ENCODE measurements around the gene CSRP1. TPM values are rescaled to one million over a fixed set of nuclear protein-coding genes. Genes with fewer than 3 reads are reported as not detected.
"Not testable (repeated sequence)": the region's sequence is repeated elsewhere in the genome, so short reads cannot be mapped to it uniquely, and the experiment has no call there.

CSRP1 gene
- polyA plus RNA-seq, 3 donors, result 96.0 to 310 (median 278) TPM

GRCh38 chr1:201538612-201539551 lies 32.0 kb upstream of the CSRP1 start, which contains the start of gene NAV1:
NAV1 (plus strand) TSS chr1:201539127; CDS start chr1:201622885, 83,758 bp downstream.
- 0 to 2% (median 1%) methylated on average over 76 to 93 of the region's 93 CpGs for WGBS, 3 donors
- peak within 1 kb of the TSS; percentile 75 for H3K27ac ChIP-seq (ENCODE audit: low read depth, low read length)

DNA sequence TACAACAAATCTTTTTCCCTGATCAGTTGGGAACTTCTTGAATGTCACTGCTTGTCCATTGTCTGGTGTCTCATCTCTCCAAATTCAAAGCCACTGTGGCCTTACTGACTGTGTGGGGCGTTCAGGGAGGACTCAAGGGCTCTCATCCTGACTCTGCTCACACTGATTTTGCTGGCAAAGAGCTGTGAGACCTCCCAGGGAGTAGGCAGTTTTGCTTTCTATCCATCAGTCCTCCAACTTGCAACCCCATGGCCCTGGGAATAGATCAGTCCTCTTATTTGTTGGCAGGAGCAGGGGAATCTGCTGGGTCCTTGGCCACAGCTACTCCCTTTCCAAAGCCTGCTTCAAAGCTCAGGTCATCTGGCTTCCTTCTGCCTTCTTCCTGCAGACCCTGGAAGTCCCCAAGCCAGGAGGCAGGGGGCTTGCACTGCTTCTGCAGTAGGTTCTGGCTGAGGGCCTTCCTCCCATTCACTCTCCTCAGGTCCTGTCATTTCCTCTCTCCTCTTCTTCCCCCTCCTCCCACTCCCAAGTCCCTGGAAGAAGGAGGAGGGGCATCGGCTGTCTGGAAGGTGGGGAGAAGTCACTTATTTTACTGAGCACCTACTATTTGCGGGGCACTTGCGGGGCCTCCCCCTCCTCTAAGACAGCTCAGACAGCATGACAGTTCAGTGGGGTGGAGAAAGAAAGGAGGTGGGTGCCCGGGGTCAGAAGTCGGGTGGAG lies 31.1 kb upstream of the CSRP1 start:
- H3K27ac ChIP-seq (ENCODE audit: low read depth, low read length), result no peak overlapping the region
- WGBS, 3 donors, result 18 to 44% (median 27%) methylated on average over 6 of the region's 6 CpGs

DNA sequence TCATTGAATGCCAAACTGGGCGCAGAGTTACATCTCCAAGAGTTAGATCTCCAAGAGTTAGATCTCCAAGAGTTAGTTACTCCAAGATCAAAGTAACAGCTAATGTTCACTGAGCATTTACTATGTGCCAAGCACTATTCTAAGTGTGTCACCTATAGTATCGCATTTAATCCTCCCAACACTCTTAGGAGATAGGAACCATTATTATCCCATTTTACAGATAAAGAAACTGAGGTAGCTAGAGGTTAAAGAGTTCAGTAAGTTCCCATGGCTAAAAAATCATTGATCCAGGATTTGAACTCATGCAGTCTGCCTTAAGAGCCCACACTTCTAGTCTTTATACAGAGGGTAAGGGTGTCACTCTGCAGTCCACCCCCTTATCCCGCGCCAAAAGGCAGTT lies 30.5 kb upstream of the CSRP1 start:
- H3K27ac ChIP-seq (ENCODE audit: low read depth, low read length), result no peak overlapping the region
- 97 to 98% (median 98%) methylated on average over 4 of the region's 4 CpGs for WGBS, 3 donors

GRCh38 chr1:201537028-201537427 lies 30.1 kb upstream of the CSRP1 start:
- H3K27ac ChIP-seq (ENCODE audit: low read depth, low read length), result no peak overlapping the region
- WGBS, 3 donors, result 79 to 84% (median 80%) methylated on average over 2 of the region's 2 CpGs

DNA sequence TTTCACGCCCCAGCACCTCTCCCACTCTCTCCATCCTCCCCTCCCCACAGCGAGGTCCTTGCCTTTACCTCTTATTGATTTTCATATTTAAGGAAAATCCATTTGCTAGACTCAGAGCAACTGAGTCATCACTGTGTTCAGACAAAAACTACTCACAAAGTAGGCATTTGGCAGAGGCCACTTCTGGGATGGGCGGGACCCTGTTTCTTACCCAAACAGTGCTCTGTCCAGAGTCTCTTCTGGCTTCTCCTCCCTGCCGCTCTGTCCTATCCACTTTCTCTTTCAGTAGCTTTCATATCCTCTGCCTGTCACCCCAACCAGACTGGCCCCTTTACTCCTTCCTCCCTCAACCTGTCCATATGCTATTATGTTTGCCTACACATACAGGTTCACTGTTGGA lies 29.6 kb upstream of the CSRP1 start:
- 72 to 88% (median 74%) methylated on average over 4 of the region's 4 CpGs for WGBS, 3 donors
- no peak overlapping the region for H3K27ac ChIP-seq (ENCODE audit: low read depth, low read length)

GRCh38 chr1:201535919-201536245 lies 29.0 kb upstream of the CSRP1 start:
- 54 to 82% (median 59%) methylated on average over 6 of the region's 6 CpGs for WGBS, 3 donors
- peak overlapping the region; percentile 23 for H3K27ac ChIP-seq (ENCODE audit: low read depth, low read length)

DNA sequence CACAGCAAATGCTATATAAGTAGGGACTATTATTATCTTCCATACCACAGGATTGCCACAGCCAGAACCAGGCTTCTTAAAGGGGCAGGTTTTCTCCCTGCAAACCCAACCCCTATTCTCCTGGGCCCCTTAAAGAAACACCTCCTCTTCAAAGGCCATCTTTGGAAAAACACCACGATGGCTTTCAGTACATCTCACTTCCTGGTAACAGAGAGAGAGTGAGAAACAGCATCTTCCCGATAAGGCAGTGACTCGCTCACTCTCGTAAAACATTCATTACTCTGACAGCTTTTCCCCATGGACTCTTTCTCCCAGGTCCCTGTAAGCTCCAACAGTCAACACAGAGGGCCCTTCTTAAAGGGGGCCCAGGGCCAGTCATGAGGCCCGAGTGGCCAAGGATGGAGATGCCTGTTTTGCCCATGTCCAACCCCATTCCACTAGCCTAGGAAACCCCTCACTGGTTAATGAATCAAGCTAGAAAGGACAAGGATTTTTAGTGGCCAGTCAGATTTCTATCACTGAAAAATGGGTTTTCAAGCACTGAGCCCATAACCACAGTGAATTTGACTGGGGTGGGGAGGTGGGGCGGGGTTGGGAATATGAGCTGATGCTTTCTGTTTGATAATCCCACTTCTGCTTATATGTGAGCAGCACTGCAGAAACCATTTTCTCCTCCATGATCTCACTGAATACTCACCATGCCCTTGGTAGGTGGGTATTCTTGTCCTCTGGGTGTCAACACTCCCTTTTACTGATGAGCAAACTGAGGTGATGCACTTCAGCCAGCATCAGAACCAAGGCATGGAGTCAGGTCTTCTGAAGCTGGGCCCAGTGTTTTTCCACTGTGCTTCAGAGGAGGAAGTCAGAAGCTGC lies 28.4 kb upstream of the CSRP1 start:
- H3K27ac ChIP-seq (ENCODE audit: low read depth, low read length), result peak overlapping the region; percentile 7
- 51 to 78% (median 53%) methylated on average over 6 of the region's 6 CpGs for WGBS, 3 donors

DNA sequence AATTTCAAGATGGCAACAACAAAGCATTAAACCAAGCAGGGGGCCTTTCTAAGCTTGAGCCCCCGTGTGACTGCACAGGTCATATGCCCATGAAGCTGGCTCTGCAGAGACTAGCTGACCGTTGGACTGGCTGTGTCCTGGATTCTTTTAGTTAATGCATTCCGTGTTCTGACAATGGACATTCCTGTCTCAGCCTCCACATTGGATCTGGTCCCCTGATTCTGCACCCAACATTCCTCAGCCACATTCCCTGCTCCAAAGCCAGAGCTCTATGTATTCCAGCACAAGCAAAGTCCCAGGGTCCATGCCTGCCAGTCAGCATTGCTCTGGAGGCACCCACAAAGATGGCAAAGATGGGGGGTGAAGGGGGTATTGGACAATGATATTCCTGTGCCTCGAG lies 26.9 kb upstream of the CSRP1 start:
- WGBS, 3 donors, result 82 to 84% (median 83%) methylated on average over 4 of the region's 4 CpGs
- H3K27ac ChIP-seq (ENCODE audit: low read depth, low read length), result no peak overlapping the region

- H3K27ac ChIP-seq (ENCODE audit: low read depth, low read length), result no peak overlapping the region
- 43 to 49% (median 43%) methylated on average over 9 of the region's 9 CpGs for WGBS, 3 donors
Measured at GRCh38 chr1:201531551-201532425, 24.9 kb upstream of the CSRP1 start.

DNA sequence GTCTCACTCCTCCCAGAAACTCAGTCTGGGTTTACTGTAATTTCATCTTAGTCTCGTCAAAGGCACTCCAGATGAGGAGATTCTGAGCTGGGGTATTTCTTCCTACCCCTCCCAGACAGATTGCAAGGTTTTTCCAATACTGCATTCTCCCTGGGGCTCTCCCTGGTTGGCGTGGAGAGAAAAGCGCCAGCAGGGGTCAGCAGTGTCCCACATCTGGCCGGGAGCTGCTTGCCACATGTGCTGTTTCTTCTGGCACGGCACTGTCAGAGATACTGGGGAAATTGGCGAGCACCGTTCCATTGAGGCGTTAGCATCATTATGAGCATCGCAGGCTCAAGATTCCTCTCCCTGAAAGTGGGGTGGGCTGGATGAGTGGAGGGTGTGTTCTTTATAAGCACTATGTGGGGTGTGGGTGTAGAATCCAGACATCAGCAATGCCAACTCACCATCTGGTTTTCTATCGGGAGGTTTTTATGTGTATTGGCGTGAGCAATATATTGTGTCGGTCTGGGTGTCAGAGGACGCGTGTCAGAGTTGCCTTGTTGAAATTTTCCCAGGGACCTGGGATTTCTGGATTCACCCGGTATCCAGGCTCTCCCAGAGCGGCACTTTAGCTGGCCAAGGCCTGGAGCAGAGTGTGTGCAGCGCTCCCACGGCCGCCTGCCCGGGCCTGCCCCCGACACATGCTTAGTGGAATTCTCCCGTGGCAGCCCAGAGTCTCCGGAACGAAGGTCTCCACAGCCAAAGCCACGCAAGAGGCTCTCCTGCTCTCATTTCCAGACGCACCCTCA lies 24.0 kb upstream of the CSRP1 start:
- WGBS, 3 donors, result 38 to 53% (median 38%) methylated on average over 26 of the region's 26 CpGs
- no peak overlapping the region for H3K27ac ChIP-seq (ENCODE audit: low read depth, low read length)

DNA sequence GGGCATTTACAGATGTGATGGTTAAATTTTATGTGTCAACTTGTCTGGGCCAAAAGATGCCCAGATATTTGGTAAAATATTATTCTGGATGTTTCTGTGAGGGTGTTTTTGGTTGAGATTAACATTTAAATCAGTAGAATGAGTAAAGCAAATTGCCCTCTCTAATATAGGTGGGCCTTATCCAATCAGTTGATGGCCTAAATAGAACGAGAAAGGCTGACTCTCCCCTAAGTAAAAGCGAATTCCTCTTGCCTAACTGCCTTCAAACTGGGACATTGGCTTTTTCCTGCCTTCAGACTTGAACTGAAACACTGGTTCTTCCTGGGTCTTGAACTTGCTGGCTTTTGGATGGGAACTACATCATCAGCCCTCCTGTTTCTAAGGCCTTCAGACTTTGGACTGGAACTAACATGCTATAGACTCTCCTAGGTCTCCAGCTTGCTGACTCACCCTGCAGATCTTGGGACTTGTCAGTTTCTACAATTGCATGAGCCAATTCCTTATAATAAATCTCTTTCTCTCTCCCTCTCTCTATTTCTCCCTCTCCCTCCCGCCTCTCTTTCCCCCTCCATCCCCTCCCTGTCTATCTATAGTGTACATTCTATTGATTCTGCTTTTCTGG lies 21.8 kb upstream of the CSRP1 start:
- 76 to 91% (median 78%) methylated on average over 3 of the region's 3 CpGs for WGBS, 3 donors
- no peak overlapping the region for H3K27ac ChIP-seq (ENCODE audit: low read depth, low read length)

- no peak overlapping the region for H3K27ac ChIP-seq (ENCODE audit: low read depth, low read length)
- WGBS, 3 donors, result 90 to 93% (median 91%) methylated on average over 4 to 5 of the region's 5 CpGs
Measured at GRCh38 chr1:201527879-201528278, 21.0 kb upstream of the CSRP1 start.

GRCh38 chr1:201525193-201525778 lies 18.4 kb upstream of the CSRP1 start:
- 65 to 94% (median 75%) methylated on average over 1 of the region's 1 CpG for WGBS, 3 donors

GRCh38 chr1:201520046-201520575 lies 13.2 kb upstream of the CSRP1 start:
- not testable (repeated sequence) for H3K27ac ChIP-seq (ENCODE audit: low read depth, low read length)
- WGBS, 3 donors, result 77 to 87% (median 83%) methylated on average over 14 of the region's 14 CpGs

More at GRCh38 chr1:201525193-201525778, 18.4 kb upstream of the CSRP1 start:
- H3K27ac ChIP-seq (ENCODE audit: low read depth, low read length), result no peak overlapping the region

DNA sequence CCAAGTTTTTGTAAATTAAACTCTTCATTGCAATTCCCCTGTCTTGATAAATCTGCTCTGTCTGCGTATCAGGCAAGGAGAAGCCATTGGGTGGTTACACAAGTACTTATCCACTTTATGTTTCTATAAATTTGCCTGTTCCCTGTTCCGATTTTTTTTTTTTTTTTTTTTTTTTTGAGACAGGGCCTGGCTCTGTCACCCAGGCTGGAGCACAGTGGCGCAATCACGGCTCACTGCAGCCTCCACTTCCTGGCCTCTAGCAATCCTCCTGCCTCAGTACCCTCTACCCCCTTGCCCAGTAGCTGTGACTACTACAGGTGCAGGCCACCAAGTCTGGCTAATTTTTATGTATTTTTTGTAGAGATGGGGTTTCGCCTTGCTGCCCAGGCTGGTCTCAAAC lies 11.1 kb upstream of the CSRP1 start:
- H3K27ac ChIP-seq (ENCODE audit: low read depth, low read length), result no peak overlapping the region
- 77 to 86% (median 85%) methylated on average over 5 of the region's 5 CpGs for WGBS, 3 donors

GRCh38 chr1:201517631-201518030 lies 10.7 kb upstream of the CSRP1 start:
- H3K27ac ChIP-seq (ENCODE audit: low read depth, low read length), result no peak overlapping the region
- WGBS, 3 donors, result 76 to 81% (median 80%) methylated on average over 7 of the region's 7 CpGs
